NCI-H2196 treated with DMSO at 0.1 percent for 48 hours (cell line): Measurements from ENCODE around the gene SDHAF4.
"Not testable (repeated sequence)": the region's sequence is repeated elsewhere in the genome, so short reads cannot be mapped to it uniquely, and the experiment has no call there.

Source experiments
- DNase-seq: peaks from one replicate; lab custom pipeline; 2025; ENCODE audit not compliant: unreplicated experiment; lab: John Stamatoyannopoulos, UW

The SDHAF4 gene

DNA sequence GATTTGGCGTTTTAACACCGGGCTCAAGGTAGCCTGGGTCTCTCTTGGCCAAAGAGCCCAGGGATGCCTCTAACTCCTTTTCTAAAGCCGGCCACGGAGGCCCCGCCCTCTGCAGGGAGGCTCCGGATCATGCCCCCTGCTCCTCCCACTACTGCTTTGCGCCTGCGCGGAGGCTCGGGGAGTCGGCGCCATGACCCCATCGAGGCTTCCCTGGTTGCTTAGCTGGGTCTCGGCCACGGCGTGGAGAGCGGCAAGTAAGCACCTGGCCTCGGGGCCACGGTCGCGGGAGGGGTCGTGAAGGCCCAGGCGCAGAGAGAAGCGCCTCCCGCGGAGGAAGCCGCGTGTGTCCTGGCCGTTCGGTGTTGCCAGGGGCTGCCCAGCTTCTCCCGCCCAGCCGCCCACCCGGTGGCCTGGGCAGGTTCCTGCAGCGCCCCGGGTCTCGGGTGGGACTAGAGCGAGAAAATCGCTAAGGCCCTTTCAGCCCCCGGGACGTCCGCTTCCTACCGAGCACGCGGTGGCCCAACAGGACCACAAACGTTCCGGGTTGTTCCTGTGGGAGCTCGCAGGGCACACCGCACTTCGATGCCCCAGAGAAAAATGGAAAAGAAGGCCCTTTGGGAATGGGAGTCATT lies at the start of gene SDHAF4:
TSS of gene SDHAF4 (plus strand) at position 180 of the 632 bp plus-strand sequence. CDS start at position 191, 11 bp downstream.
- peak; percentile 78 for DNase-seq

DNA sequence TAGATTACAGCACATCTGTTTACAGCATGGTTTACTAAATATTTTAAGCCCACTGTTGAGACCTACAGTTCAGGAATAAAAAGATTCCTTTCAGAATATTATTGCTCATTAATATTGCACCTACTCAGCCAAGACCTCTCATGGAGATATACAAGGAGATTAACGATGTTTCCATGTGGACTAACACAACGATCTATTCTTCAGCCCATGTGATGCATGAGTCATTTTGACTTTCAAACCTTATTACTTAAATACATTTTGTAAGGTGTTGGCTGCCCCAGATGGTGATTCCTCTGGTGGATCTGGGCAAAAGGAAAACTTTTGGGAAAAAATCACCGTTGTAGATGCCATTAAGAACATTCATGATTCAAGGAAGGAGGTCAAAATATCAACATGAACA lies 48.0 kb upstream of the SDHAF4 start:
- no peak for DNase-seq

GRCh38 chr6:70520575-70520974 lies 46.2 kb upstream of the SDHAF4 start:
- no peak for DNase-seq

DNA sequence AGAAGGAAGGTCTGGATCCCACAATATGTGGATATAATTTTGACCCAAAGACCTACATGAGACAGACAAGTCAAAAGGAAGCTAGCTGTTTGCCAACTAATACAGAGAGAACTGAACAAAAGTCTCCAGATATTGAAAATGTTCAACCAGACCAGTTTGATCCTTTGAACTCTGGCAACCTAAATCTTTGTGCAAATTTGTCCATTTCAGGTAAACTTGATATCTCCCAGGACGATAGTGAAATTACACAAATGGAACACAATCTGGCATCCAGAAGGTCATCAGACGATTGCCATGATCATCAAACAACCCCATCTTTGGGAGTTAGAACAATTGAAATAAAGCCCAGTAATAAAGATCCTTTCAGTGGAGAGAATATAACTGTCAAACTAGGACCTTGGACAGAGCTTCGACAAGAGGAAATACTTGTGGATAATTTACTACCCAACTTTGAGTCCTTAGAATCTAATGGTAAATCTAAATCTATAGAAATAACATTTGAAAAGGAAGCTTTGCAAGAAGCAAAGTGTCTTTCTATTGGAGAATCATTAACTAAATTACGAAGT lies 41.9 kb upstream of the SDHAF4 start:
- no peak for DNase-seq

DNA sequence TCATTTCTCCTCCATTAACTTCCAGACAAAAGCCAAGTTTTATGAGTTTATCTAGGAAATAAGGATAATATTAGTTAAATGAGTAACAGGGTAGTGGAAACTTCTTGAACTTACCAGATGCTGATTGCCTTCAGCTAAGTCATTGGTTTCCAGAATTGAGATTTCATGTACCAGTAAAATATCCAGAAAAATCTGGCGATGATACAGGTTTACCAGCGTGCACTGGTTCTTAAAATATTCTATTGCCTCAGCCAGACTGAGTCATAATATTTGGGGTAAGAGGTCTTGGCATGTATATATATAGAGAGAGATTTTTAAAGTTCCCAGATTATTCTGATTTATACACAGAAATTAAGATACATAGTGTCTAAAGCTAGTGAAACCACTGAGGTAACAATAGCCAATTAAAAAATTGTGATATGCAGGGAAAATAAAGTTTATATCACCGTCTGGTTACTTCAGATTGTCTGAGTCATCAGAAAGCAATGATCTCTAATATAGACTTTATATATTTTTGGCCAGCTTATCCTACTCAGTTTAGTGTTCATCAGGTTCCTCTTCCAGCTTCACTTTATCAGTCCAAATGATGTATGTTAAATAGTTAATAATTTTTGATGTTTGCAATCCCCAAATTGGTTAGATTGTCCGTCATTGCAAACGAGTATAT lies 39.5 kb upstream of the SDHAF4 start:
- DNase-seq, result no peak

GRCh38 chr6:70530023-70530422 lies 36.7 kb upstream of the SDHAF4 start:
- DNase-seq, result no peak

DNA sequence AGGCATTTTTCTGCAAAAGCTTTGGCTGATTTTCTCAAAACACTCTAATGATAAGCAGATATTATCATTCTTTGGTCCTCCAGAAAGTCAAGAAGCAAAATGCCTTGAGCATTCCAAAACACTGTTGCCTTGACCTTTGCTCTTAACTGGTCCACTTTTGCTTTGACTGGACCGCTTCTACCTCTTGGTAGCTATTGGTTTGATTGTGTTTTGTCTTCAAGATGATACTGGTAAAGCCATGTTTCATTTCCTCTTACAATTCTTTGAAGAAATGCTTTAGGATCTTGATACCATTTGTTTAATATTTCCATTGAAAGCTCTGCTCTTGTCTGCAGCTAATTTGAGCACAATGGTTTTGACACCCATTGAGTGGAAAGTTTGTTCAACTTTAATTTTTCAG lies 35.6 kb upstream of the SDHAF4 start:
- no peak for DNase-seq

DNA sequence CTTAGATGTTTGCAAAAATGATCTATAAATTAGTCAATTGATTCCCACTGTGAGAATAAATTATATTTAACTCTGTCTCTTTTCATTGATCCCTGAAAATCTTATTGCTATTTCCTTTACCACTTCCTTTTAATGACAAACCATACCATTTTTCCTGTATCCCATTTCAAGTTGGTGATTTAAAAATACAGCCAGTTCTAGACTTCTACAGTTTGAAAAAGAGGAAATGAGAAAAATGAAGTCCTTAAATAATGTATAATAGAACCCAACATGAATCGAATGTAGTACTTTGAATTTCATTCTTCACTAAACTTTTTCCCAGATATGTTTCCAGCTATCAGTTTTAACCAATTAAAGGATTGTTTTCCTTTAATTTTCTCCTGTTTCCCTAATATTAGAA lies 29.5 kb upstream of the SDHAF4 start:
- DNase-seq, result no peak

DNA sequence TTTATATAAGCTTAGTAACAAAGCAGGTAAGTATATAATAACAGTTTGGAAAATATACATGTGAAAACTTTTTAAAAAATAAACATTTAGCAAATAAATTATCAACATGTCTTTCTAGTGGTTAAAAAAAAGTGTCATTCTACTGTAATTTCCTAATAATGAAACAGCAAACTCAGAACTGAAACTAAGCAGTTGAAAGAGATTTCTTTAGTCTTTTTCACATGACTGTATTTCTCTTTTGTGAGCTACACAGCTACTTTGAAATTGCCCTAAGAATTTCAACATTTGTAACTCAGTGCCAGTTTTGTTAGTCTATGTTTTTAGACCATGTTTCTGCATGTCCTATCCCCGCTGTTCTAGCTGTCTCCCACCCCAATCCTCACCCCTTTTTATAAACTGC lies 28.4 kb upstream of the SDHAF4 start:
- no peak for DNase-seq

DNA sequence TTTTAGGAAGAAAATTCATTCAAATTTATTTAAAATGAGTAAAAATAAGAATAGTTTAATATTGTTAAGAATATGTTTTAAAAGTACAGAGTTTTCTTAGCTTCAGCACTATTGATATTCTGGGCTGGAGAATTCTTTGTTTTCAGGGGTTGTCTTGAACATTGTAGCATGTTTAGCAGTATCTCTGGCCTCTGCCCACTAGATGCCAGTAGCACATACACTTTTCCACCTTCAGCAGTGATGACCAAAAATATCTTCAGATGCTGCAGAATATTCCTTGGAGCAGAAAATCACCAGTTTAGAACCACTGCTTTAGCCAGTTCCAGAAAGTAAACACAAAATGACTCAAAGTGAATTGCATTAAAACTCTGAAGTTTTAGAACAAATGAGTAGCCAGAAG lies 19.4 kb upstream of the SDHAF4 start:
- peak; percentile 25 for DNase-seq

DNA sequence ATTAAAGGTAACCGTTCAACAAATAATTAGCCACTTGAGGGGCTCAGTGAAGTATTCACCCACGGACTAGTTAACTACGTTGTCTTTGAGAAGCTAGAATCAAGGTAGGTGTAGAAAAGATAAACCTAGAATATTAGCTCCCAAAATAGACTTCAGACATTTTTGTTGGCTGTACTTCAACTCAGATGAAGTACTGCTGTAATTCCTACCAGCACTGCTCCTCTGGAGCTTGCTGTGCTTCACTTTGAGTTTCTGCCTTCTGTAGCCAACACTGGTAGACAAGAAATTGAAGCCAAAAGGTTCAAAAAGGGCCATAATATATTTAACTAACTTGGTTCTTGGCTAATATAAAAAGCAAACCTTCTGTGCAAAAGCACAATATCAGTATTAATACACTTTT lies 18.8 kb upstream of the SDHAF4 start:
- DNase-seq, result no peak

DNA sequence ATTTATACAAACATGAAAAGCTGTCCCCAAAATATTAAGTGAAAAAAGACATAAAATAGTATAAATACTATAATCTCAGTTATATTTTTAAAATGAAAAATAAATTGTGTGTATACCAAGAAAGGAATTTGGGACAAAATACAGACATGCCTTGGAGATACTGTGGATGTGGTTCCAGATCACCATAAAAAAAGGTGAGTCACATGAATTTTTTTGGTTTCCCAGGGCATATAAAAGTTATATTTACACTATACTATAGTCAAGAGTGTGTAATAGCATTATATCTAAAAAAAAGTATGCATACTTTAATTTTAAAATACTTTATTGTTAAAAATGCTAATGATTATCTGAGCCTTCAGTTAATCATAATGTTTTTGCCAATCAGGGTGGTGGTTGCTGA lies 17.4 kb upstream of the SDHAF4 start:
- no peak for DNase-seq

DNA sequence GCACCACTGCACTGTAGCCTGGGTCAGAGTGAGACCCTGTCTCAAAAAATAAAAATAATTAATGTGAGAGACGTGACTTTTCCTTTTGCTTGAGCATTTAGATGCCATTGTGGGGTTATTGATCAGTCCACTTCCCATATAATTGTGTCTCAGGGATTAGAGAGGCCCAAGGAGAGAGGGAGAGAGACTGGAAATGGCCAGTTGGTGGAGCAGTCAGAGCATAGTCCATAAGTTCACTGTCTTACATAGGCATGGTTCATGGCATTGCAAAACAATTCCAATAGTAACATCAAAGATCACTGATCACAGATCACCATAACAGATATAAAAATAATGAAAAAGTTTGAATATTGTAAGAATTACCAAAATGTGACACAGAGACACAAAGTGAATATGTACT lies 15.2 kb upstream of the SDHAF4 start:
- no peak for DNase-seq

DNA sequence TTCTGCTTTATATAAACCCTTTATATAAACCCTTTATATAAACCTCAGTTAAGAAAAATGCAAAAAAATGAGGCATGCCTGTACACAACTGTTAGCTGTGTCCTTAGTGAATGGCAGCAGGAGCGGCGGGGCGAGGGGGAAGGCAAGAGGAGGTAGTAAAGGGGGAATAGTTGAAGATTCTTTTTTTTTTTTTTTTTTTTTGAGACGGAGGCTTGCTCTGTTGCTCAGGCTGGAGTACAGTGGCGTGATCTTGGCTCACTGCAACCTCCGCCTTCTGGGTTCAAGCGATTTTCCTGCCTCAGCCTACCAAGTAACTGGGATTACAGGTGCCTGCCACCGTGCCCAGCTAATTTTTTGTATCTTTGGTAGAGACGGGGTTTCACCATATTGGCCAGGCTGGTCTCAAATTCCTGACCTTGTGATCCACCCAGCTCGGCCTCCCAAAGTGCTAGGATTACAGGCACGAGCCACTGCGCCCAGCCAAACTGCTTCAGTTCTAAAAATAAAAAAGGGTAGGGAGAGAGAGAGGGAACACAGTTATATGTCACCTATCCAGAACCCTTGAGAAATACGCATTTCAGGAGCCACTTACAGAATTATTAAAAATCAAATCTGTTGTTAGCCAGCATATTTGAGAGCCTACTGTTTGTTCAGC lies 14.3 kb upstream of the SDHAF4 start:
- DNase-seq, result not testable (repeated sequence)

DNA sequence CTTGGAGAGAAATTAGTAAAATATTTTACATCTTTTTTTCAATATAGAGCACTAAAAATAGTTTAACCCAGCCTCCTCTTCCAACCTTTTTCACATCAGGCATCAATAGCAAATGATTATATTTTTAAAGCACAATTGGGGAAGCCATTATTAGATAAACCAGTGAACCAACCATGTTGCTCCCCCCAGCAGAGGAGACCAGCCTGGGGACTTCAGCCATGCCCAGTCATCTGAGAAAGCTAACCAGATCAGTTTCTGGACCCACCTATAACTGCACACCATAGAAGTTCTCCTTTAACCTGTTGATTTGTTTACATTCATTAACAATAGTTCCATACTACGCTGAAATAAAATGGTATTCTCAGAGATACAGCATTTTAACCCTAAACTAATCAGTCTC lies 13.8 kb upstream of the SDHAF4 start:
- DNase-seq, result no peak

- no peak for DNase-seq
These were observed 8.7 kb upstream of the SDHAF4 start for GRCh38 chr6:70557998-70558397.

DNA sequence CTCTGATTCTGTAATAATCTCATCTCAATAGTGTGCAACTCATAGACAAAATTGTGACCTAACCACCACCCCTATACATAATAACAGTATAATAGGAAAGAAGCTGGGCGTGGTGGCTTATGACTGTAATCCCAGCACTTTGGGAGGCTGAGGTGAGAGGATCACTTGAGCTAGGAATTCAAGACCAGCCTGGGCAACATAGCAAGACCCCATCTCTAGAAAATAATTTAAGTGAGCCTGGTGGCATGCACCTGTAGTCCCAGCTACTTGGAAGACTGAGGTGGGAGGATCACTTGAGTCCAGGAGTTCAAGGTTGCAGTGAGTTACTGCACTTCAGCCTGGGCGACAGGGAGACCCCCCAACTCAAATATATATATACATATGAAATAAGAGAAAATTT lies 4.3 kb upstream of the SDHAF4 start:
- DNase-seq, result not testable (repeated sequence)

DNA sequence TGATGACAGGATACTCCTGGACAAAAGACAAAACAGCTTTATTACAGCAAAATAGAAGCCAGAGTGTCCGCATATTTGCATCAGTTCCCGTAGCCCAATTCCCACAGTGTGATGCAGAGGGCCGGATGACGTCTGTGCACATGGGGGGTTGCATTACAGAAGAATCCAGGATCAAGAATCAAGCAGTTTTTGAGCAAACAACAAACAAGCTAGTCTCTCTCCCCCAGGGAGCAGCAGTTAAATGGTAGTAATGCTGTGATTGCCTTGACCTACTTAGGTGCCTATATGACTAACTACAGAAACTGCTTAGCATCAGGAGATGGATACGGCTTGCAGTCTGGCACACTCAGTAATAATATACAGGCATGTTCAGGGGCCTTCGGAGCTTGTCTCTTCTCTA lies 3.2 kb upstream of the SDHAF4 start:
- DNase-seq, result no peak

DNA sequence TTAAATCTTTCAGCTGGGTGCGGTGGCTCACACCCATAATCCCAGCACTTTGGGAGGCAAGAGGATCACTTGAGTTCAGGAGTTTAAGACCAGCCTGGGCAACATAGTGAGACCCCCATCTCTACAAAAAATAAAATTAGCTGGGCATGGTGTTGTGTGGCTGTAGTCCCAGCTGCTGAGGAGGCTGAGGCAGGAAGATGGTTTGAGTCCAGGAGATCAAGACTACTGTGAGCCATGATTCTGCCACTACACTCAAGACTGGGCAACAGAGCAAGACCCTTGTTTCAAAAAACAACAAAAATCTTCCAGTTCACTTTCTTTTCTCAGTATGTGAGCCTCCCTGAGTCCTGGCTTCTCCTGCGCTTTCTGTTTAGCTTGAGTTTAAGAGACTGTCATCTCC lies 7.9 kb downstream of the SDHAF4 start:
- DNase-seq, result no peak

- no peak for DNase-seq
These were observed 9.3 kb downstream of the SDHAF4 start for GRCh38 chr6:70575899-70576495.

DNA sequence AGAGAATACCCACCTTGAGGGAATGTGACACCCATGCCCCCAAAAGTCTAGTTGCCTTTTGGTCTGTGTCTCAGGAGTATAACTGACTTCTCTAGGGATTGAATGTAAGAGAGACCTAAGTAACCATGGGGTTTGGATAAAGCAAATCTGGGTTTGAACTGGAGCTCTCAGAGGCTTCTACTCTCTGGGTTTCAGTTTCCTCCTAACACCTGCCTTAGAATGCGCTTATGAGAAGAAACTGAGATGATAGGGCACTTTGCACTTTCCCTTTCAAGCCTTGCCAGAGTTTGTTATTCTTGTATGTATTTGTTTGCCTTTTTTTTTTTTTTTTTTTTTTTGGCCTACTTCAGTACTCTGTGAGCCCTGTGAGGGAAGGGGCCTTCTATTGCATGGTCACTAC lies 19.4 kb downstream of the SDHAF4 start:
- no peak for DNase-seq

DNA sequence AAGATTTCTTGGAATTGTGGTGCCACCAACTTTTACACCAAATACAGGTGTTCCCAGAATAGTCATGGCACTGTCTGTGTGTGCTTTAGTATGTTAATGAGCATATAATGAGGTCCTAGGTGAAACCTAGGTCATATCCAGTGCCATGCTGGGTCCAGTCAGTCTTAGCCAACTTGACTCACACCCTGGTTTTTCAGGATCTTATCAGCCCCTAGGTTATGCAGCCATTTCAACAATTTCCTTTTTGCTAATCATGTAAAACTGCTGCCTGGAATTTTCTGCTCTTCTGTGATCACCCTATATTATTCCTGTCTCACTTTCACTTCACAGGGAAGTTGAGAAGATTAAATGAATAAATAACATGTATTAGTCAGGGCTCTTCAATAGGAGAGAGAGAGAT lies 23.7 kb downstream of the SDHAF4 start:
- no peak for DNase-seq
